Aorta (tissue), 5 donors: ENCODE data around the gene SLC15A3. TPM values are rescaled to one million over a fixed set of nuclear protein-coding genes. Genes with fewer than 3 reads are reported as not detected.

Source experiments
- ATAC-seq: fragments of 200-7000 bp; cut with Tn5 transposase; one replicate; pipeline ENCODE4 v1.9.1; 2022; ENCODE audit warnings: moderate library complexity; ENCODE audit not compliant: low FRiP score
- DNase-seq, 2 donors: peaks; one replicate each; pipeline ENCODE4 v3.0.0-alpha.2; 2020
- H3K27ac ChIP-seq, 2 donors: one replicate each; pipeline ENCODE4 v1.5.1; 2013; ENCODE audit warnings: low read length in 2 of 2, mild to moderate bottlenecking in 2 of 2, moderate library complexity in 2 of 2, control low read depth in 1 of 2, inconsistent platforms in 1 of 2, low read depth in 1 of 2
- H3K27me3 ChIP-seq, 2 donors: one replicate each; pipeline ENCODE4 v1.6.1; 2013; ENCODE audit warnings: control low read depth in 1 of 2, low read length in 1 of 2, mild to moderate bottlenecking in 1 of 2, moderate library complexity in 1 of 2; ENCODE audit not compliant: insufficient read depth in 2 of 2, control insufficient read depth in 1 of 2
- H3K36me3 ChIP-seq, 2 donors: one replicate each; pipeline ENCODE4 v1.6.1; 2013; ENCODE audit warnings: control low read depth in 1 of 2, low read length in 1 of 2, mild to moderate bottlenecking in 1 of 2; ENCODE audit not compliant: insufficient read depth in 2 of 2, control insufficient read depth in 1 of 2
- H3K4me1 ChIP-seq, 2 donors: one replicate each; pipeline ENCODE4 v1.6.1; 2013; ENCODE audit warnings: low read length in 2 of 2, control low read depth in 1 of 2, mild to moderate bottlenecking in 1 of 2, moderate library complexity in 1 of 2; ENCODE audit not compliant: insufficient read depth in 2 of 2, control insufficient read depth in 1 of 2
- H3K4me3 ChIP-seq, 2 donors: one replicate each; pipeline ENCODE4 v1.5.1; 2013; ENCODE audit warnings: low read length in 2 of 2, control low read depth in 1 of 2, mild to moderate bottlenecking in 1 of 2
- H3K9me3 ChIP-seq: one replicate; pipeline ENCODE4 v1.6.1; 2013; ENCODE audit warnings: mild to moderate bottlenecking, low read length; ENCODE audit not compliant: control insufficient read depth
- WGBS, 2 donors: extraction: QIAGEN DNeasy Blood & Tissue Kit; methylation state at CpG; one replicate each; pipeline ENCODE4 v1.1.7; 2013; 5-methylcytosine and 5-hydroxymethylcytosine counted together
- intact Hi-C, 2 donors: fragments of 100-400 bp; cut with DNase I; formaldehyde crosslinking; loops; one replicate each; pipeline versions ENCODE4 v1.14.2 to v1.15.0; 2022
- polyA plus RNA-seq, 2 donors: library from polyadenylated mRNA; stranded (reverse); fragments of 200-250 nt; gene quantifications; one replicate each; pipeline ENCODE4 v1.2.3, GENCODE V29; 2013
- total RNA-seq, 2 donors: library from RNA; stranded (reverse); fragmentation: NEBNext Ultra II Directional; extraction: Animal tissue kit (Norgen Biotek cat#: 25700); gene quantifications; one replicate each; pipeline ENCODE4 v1.2.1, GENCODE V29; 2021
- donor health status: healthy with polysubstance abuse.
- donor health status: Bipolar disorder and iron deficiency.
- donor health status: DM: no; HTN: no; CAD: no.
- donor health status: DM: no; HTN: no; CAD: no.
- donor health status: DM: yes; HTN: yes; CAD: no.

SLC15A3 gene
- total and polyA plus RNA-seq, 4 donors = 21.2 to 47.8 (median 35.9) TPM

- no peaks in the 10 kb centered on the region for H3K4me1 ChIP-seq
- DNase-seq = no peak
- no peaks in the 10 kb centered on the region for H3K27me3 ChIP-seq
- peaks cover 0 to 2% of the 10 kb centered on the region in 2 donors for H3K36me3 ChIP-seq
- H3K4me3 ChIP-seq = no peak overlapping the region
- H3K9me3 ChIP-seq = no peaks in the 10 kb centered on the region
- 91 to 93% methylated on average over 8 of the region's 8 CpGs for WGBS, 2 donors
- no peak overlapping the region for H3K27ac ChIP-seq
- intact Hi-C loops = no loop called here
- no peak for ATAC-seq
These were observed 14.2 kb downstream of the SLC15A3 start for GRCh38 chr11:60937811-60938210.

- no peaks in the 10 kb centered on the region for H3K4me1 ChIP-seq
- H3K27ac ChIP-seq = no peak overlapping the region
- no peak for ATAC-seq
- no peak for DNase-seq
- H3K36me3 ChIP-seq = peaks cover 0 to 2% of the 10 kb centered on the region in 2 donors
- 67 to 73% methylated on average over 12 of the region's 12 CpGs for WGBS, 2 donors
- H3K4me3 ChIP-seq = no peak overlapping the region
- H3K27me3 ChIP-seq = no peaks in the 10 kb centered on the region
- H3K9me3 ChIP-seq = no peaks in the 10 kb centered on the region
- intact Hi-C loops = no loop called here
These were observed 14.8 kb downstream of the SLC15A3 start for GRCh38 chr11:60937144-60937527.

GRCh38 chr11:60936467-60937143, 15.4 kb downstream of the SLC15A3 start:
- intact Hi-C loops = no loop called here
- 89 to 90% methylated on average over 17 to 18 of the region's 18 CpGs for WGBS, 2 donors
- no peak for ATAC-seq
- Histone ChIP-seq H3K9me3 (no peaks in the 10 kb centered on the region), H3K4me1 (no peaks in the 10 kb centered on the region), H3K27ac (no peak overlapping the region), H3K27me3 (no peaks in the 10 kb centered on the region), H3K4me3 (no peak overlapping the region), H3K36me3 (peaks cover 0 to 2% of the 10 kb centered on the region in 2 donors)
- peak in 1 of 2 donors; percentile 71 for DNase-seq

- H3K27me3 ChIP-seq = no peaks in the 10 kb centered on the region
- DNase-seq (peak in 1 of 2 donors; percentile 65), ATAC-seq (no peak)
- peaks cover 0 to 2% of the 10 kb centered on the region in 2 donors for H3K36me3 ChIP-seq
- H3K4me3 ChIP-seq = no peak overlapping the region
- no peaks in the 10 kb centered on the region for H3K9me3 ChIP-seq
- H3K4me1 ChIP-seq = no peaks in the 10 kb centered on the region
- H3K27ac ChIP-seq = no peak overlapping the region
- WGBS, 2 donors = 91% methylated on average over 24 to 27 of the region's 27 CpGs
- intact Hi-C loops = no loop called here
These were observed 16.1 kb downstream of the SLC15A3 start for GRCh38 chr11:60935676-60936442.

- peaks cover 0 to 2% of the 10 kb centered on the region in 2 donors for H3K36me3 ChIP-seq
- H3K4me3 ChIP-seq = no peak overlapping the region
- H3K27ac ChIP-seq = no peak overlapping the region
- intact Hi-C loops = no loop called here
- 89 to 90% methylated on average over 19 to 21 of the region's 21 CpGs for WGBS, 2 donors
- DNase-seq (no peak), ATAC-seq (no peak)
- H3K4me1 ChIP-seq = no peaks in the 10 kb centered on the region
- no peaks in the 10 kb centered on the region for H3K9me3 ChIP-seq
- H3K27me3 ChIP-seq = no peaks in the 10 kb centered on the region
These were observed 17.0 kb downstream of the SLC15A3 start for GRCh38 chr11:60934790-60935605.

GRCh38 chr11:60934124-60934789, 17.7 kb downstream of the SLC15A3 start:
- Histone ChIP-seq H3K36me3 (peaks cover 0 to under 1% of the 10 kb centered on the region in 2 donors), H3K27ac (no peak overlapping the region), H3K4me3 (no peak overlapping the region), H3K4me1 (no peaks in the 10 kb centered on the region), H3K27me3 (no peaks in the 10 kb centered on the region), H3K9me3 (no peaks in the 10 kb centered on the region)
- intact Hi-C loops = no loop called here
- no peak for ATAC-seq
- WGBS, 2 donors = 95% methylated on average over 55 to 57 of the region's 57 CpGs
- no peak for DNase-seq

GRCh38 chr11:60933416-60934123, 18.4 kb downstream of the SLC15A3 start:
- Histone ChIP-seq H3K36me3 (no peaks in the 10 kb centered on the region), H3K27me3 (no peaks in the 10 kb centered on the region), H3K4me3 (no peak overlapping the region), H3K27ac (no peak overlapping the region), H3K4me1 (no peaks in the 10 kb centered on the region), H3K9me3 (no peaks in the 10 kb centered on the region)
- ATAC-seq (no peak), DNase-seq (no peak)
- intact Hi-C loops = no loop called here
- WGBS, 2 donors = 96% methylated on average over 37 of the region's 37 CpGs
